ENCODE data around the gene ARHGEF11. TPM values are rescaled to one million over a fixed set of nuclear protein-coding genes. Genes with fewer than 3 reads are reported as not detected.
A peak's percentile ranks its signal among the peaks of the same experiment; 100 is the strongest.

The ARHGEF11 gene
- total and polyA plus RNA-seq, 9 of the 15 experiments (the other 6 are each of a cell fraction or from before 2014, with no cell fraction given) = 0.14 to 15.5 (median 9.0) TPM

DNA sequence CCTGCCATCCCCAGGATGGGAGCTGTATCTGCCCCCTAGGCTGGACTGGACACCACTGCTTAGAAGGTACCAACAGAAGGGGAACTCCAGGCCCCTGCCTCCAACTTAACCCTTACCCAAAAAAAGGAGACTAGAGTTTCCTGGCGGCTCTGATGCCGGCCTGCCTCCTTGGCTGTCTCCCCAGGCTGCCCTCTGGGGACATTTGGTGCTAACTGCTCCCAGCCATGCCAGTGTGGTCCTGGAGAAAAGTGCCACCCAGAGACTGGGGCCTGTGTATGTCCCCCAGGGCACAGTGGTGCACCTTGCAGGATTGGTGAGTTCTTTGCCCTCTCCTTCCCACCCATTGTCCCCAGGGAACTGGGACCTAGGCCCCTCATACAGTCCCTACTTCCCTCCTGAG lies 133.2 kb downstream of the ARHGEF11 start:
- Histone ChIP-seq H3K4me3 (no peak overlapping the region), H4K20me1 (replicated peaks; ENCODE audit: control insufficient read depth, insufficient read depth, low read length) (no peaks in the 10 kb centered on the region), H3K27me3 (ENCODE audit: control insufficient read depth in 2 of 2, insufficient read depth in 2 of 2, low read length in 2 of 2) (no peaks in the 10 kb centered on the region), H3K9me1 (ENCODE audit: control insufficient read depth, insufficient read depth, low read length) (peaks cover under 1% of the 10 kb centered on the region), H3K27ac (ENCODE audit: extremely low read depth, low read depth, low read length) (no peak overlapping the region), H2AFZ (ENCODE audit: low read depth, low read length) (no peak overlapping the region), H3K4me2 (ENCODE audit: insufficient read depth, low read length) (peak overlapping the region; percentile 93), H3K9ac (ENCODE audit: insufficient read depth in 1 of 2, low read depth in 2 of 2, low read length in 2 of 2) (peak overlapping the region in 1 of 2 experiments; percentile 88; a peak in 2 of 4 replicates), H3K36me3 (ENCODE audit: control insufficient read depth, insufficient read depth, low read length) (peaks cover 6% of the 10 kb centered on the region), H3K9me3 (replicated peaks; ENCODE audit: control insufficient read depth, insufficient read depth, low read depth, low read length) (peaks cover 3% of the 10 kb centered on the region; the same call in 1 of the 2 replicates), H3K4me1 (replicated peaks in 1 of 2; ENCODE audit: control insufficient read depth in 2 of 2, insufficient read depth in 2 of 2, low read length in 2 of 2) (peaks cover 46 to 64% of the 10 kb centered on the region in 2 experiments), H3K79me2 (ENCODE audit: control insufficient read depth, insufficient read depth, low read length) (peaks cover 23% of the 10 kb centered on the region)
- in situ Hi-C loops (cut with MboI) = no loop called here
- no TSS peak for BruUV-seq (replicated peaks)
- TF ChIP-seq MGA (IDR thresholded peaks at IDR 0.05) (no peak), EHMT2 (IDR thresholded peaks at IDR 0.05) (no peak)
- ATAC-seq (no peak), DNase-seq (ENCODE audit: extremely low read depth in 1 of 4, low spot score in 3 of 4) (no peak), FAIRE-seq (no peak)
- intact Hi-C loops (cut with micrococcal nuclease) = no loop called here
- ChIA-PET CTCF (ENCODE audit: low intra/inter-chr PET ratio) (no interaction called here), POLR2A (interaction anchor here (1.0 to 1.6 kb wide), 3 partner anchors 8 to 18 kb away, joined by 3 to 4 read pairs (median 3); partner anchors contain the start of gene LRRC71)
- WGBS (ENCODE audit: insufficient coverage, low coverage, missing lambda C conversion rate) = 66% methylated on average over 2 of the region's 2 CpGs

All from K562 (cell line).